ENCODE measurements around the gene EIF3M.

GRCh38 chr11:32613500-32614151 is 30.0 kb downstream of the EIF3M start:
- TF ChIP-seq CTCF (IDR thresholded peaks at IDR 0.05; ENCODE audit: poor library complexity, severe bottlenecking): no peak
- no peak for TF ChIP-seq POLR2AphosphoS5 (IDR thresholded peaks at IDR 0.05)
- no peak for TF ChIP-seq EP300 (conservative IDR thresholded peaks at IDR 0.05; ENCODE audit: poor library complexity, severe bottlenecking)
- TF ChIP-seq EZH2 (IDR thresholded peaks at IDR 0.05; ENCODE audit: borderline replicate concordance, insufficient read depth, low read length, poor library complexity, severe bottlenecking): no peak

All from neural cell (in vitro differentiated cells).